HG03175 (cell line): ENCODE measurements around the gene RABGGTA.

Experiments
- ATAC-seq: cut with Tn5 transposase; IDR thresholded peaks from one replicate; pipeline ENCODE4 v1.9.1; 2021; ENCODE audit warnings: mild to moderate bottlenecking, moderate library complexity; ENCODE audit not compliant: unreplicated experiment

The RABGGTA gene, protein sequence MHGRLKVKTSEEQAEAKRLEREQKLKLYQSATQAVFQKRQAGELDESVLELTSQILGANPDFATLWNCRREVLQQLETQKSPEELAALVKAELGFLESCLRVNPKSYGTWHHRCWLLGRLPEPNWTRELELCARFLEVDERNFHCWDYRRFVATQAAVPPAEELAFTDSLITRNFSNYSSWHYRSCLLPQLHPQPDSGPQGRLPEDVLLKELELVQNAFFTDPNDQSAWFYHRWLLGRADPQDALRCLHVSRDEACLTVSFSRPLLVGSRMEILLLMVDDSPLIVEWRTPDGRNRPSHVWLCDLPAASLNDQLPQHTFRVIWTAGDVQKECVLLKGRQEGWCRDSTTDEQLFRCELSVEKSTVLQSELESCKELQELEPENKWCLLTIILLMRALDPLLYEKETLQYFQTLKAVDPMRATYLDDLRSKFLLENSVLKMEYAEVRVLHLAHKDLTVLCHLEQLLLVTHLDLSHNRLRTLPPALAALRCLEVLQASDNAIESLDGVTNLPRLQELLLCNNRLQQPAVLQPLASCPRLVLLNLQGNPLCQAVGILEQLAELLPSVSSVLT

GRCh38 chr14:24271134-24271833, at the start of gene RABGGTA:
TSS of gene RABGGTA (minus strand) at chr14:24271597. CDS start at chr14:24271115, 482 bp downstream.
- peak; percentile 89 for ATAC-seq

DNA sequence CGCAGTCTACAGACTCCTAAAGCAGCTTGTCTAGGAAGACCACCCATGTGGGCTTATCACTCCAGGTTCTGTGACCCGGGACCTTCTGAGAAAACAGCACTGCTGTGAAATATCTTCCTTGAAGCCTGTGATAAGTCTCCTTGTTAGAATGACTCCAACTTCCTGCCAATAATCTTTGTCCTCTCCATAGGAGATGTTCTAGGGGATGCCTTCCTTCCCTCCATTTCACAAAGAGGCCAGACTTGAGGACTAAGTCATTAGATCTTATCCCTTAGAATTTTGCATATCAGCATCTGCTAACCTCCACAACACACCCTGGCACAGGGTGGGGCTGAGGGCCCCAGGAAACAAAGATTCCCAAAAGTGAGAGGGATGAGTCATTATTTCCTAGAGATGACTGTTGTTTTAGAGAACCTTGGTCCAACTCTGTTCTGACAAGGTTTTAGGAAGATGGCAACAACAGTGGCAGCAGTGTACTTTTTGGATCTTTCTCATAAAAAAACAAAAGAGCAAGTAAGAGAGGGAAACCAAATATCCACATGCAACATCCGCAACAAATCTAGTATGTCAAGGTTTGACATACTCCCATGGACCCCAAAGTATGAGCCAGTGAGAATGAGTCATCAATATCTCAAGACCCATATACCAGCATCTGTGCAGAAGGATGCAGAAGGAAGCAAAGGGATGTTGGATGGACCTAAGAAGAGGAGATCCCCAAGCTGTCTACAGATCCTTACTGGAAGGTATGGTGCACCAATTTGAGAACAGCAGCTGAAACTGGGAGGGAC, 45.9 kb upstream of the RABGGTA start:
- no peak for ATAC-seq

DNA sequence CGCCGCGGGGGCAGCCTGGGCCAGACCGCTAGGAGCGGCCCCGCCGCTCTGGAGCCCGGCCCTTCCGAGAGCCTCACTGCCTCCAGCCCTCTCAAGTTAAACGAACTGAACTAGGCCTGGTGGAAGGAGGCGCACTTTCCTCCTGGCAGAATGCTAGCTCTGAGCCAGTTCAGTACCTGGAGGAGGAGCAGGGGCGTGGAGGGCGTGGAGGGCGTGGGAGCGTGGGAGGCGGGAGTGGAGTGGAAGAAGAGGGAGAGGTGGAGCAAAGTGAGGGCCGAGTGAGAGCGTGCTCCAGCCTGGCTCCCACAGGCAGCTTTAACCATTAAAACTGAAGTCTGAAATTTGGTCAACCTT, 45.2 kb upstream of the RABGGTA start:
- no peak for ATAC-seq

GRCh38 chr14:24315807-24316596, 44.6 kb upstream of the RABGGTA start:
- ATAC-seq: no peak

DNA sequence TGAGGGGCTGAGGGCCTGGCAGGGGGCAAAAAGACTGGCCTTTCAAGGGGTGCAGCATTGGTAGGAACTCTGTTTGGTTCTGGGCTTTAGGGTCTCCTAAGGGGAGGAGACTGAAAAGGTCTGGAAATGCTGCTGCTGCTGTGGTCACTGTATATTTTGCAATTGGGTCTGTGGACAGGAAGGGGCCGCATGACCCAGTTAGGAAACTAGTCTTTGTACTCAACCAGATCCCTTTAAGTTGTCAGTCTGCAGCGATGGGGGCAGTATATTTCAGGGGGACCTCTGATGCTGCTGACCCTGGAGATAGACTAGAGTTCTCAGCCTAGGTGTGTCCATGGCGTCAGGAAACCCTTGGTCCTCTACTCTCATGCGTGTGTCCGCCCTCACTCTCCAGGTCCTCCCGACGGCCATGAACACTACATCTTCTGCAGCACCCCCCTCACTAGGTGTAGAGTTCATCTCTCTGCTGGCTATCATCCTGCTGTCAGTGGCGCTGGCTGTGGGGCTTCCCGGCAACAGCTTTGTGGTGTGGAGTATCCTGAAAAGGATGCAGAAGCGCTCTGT, 43.9 kb upstream of the RABGGTA start:
- ATAC-seq: no peak

GRCh38 chr14:24314377-24315193, 43.2 kb upstream of the RABGGTA start:
- ATAC-seq: no peak

- ATAC-seq: no peak
Observed at GRCh38 chr14:24313913-24314312, 42.5 kb upstream of the RABGGTA start.

- no peak for ATAC-seq
Observed at GRCh38 chr14:24312736-24313507, 41.5 kb upstream of the RABGGTA start.

DNA sequence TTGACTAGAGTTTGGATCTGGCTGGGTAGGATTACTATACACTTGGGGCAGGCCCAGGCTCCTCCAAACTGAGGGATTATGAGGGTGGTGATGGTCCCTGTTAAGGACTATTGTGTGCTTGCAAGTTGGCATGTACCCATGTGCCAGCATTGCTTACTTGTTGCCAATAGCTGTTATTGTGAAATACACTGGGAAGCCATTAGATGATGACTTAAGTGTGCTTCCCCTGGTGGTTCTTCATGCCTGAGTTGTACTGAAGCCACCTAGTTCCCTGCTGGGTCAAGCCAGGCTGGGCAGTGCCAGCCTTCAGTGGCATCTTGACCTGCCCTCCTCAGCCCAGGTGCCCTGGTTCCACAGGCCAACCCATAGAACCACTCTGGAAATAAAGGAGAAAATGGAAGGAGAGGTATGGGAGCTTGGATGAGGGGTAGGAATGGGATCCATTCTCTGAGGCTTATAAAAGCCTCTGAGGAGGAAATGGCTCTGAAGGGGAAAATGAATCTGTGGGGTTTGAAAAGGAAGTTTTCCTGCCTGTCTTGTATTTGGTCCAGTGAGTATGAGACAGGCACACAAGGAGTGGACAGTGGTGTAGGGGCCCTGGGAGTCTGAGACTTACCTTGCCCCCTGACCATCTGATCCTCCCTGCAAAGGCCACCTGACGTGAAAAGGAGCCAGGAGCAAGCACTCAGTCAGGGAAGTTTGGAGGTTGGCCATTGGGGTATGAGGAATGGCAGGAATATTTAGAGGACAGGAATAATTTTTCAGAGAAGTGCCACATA, 40.6 kb upstream of the RABGGTA start:
- no peak for ATAC-seq

DNA sequence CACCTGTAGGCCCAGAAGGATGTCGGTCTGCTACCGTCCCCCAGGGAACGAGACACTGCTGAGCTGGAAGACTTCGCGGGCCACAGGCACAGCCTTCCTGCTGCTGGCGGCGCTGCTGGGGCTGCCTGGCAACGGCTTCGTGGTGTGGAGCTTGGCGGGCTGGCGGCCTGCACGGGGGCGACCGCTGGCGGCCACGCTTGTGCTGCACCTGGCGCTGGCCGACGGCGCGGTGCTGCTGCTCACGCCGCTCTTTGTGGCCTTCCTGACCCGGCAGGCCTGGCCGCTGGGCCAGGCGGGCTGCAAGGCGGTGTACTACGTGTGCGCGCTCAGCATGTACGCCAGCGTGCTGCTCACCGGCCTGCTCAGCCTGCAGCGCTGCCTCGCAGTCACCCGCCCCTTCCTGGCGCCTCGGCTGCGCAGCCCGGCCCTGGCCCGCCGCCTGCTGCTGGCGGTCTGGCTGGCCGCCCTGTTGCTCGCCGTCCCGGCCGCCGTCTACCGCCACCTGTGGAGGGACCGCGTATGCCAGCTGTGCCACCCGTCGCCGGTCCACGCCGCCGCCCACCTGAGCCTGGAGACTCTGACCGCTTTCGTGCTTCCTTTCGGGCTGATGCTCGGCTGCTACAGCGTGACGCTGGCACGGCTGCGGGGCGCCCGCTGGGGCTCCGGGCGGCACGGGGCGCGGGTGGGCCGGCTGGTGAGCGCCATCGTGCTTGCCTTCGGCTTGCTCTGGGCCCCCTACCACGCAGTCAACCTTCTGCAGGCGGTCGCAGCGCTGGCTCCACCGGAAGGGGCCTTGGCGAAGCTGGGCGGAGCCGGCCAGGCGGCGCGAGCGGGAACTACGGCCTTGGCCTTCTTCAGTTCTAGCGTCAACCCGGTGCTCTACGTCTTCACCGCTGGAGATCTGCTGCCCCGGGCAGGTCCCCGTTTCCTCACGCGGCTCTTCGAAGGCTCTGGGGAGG, 39.5 kb upstream of the RABGGTA start, which contains the start of gene LTB4R:
Gene LTB4R (plus strand): TSS at position 857 of the 959 bp plus-strand sequence. CDS start 4,150 bp downstream, outside the sequence.
- peak; percentile 73 for ATAC-seq

DNA sequence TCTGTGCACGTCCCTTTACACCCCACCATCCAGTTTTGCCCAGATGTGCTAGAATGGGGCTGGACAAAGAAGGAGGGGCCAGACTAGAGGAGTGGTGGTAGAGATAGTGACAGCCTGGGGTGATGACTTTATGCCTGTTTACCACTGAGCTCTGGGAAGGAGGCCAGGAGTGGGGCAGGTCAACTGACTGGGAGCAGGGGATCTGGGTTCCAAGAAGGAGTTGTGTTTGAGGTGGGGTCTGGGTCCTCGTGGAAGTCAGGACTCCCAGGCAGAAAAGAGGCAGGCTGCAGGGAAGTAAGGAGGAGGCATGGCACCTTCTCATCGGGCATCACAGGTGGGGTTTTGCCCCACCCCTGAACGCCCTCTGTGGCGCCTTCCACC, 38.9 kb upstream of the RABGGTA start:
- ATAC-seq: no peak

GRCh38 chr14:24309538-24310264, 38.3 kb upstream of the RABGGTA start, which contains the start of gene LTB4R2:
TSS of gene LTB4R2 (plus strand) at chr14:24310140. CDS start at chr14:24310665, 525 bp downstream.
- ATAC-seq: no peak

DNA sequence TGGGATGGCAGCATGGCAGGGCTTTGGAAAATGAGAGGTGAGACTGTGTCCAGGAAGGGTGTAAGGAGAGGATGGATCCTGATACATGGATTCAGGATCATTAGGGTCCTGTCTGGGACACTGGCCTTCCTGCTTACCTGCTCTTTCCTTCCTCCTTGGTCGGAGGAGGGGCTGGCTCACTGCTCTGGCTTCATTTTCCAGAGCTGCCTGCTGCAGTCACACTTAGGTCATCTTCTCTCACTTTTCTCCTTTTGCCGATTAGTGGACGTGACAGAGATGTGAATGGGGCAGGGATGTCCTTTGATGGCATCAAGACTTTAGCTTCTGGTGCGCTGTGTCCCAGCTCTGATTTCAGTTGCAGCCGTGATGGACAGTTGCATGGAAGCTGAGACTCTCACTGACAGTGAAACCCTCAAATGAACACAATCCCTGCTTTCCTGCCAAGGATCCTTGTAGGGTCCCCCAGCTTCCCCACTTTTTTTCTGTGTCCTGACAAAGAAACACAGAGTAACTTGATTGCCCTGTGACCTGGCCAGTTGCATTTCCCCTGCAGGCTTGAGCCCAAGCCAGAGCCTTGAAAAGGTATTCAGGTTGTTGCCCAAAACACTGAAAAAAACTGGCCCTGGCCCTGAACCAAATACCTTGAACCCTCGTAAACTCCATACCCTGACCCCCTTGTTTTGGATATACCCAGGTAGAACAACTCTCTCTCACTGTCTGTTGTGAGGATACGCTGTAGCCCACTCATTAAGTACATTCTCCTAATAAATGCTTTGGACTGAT, 37.1 kb upstream of the RABGGTA start:
- ATAC-seq: no peak

DNA sequence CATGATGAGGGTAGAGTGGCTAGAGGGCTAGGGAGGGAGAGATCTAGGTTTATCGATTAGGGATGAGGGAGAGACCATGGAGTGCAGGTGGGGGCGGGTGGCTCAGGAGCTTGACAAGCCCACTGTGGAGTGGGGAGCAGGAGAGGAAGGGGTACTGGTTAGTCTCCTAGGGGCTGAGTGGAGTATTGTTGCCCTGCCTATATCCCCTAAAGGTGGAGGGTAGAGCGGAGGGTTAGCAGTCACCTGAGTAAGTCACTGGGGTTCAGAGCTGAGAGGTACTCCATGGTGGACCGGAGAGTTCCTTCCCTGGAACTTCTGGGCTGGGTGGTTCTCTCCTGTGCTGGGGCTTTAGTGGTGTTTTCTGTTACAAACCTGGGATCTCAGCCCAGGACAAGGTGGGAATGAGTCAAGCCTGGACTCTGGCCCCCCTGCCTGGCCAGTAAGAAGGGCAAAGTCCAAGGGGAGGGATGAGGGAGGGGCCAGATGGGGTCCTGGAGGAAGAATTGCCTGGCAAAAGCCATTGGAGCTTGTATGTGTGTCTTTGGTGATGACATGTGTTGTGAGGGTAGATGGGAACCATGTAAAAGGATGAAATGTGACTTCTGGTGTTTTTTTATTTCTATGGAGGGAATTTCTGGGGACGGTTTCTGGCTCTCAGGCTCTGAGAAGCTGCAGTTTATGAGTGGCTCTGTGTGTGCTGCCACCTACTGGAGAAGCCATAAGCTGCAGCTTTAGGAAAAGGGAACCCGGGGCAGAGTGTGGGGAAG, 36.4 kb upstream of the RABGGTA start, which contains the start of gene CIDEB:
Gene CIDEB (minus strand): TSS at position 403 of the 767 bp plus-strand sequence. CDS start 119 bp downstream, at position 284.
- no peak for ATAC-seq
